ENCODE data around the gene PHF20. TPM values are rescaled to one million over a fixed set of nuclear protein-coding genes. Genes with fewer than 3 reads are reported as not detected.
"Not testable (repeated sequence)": the region's sequence is repeated elsewhere in the genome, so short reads cannot be mapped to it uniquely, and the experiment has no call there.

Gene PHF20
- total RNA-seq, 1 donor from 2014 or later = 35.9 TPM

- intact Hi-C loops (cut with micrococcal nuclease) = loop anchor here (10.0 kb wide), 1 partner anchor 153 kb away; no protein-coding TSS in a partner anchor
- Histone ChIP-seq H3K27me3 (ENCODE audit: low read depth) (no peaks in the 10 kb centered on the region), H3K9me3 (replicated peaks) (no peaks in the 10 kb centered on the region), H3K36me3 (no peaks in the 10 kb centered on the region), H3K4me3 (no peak overlapping the region), H3K27ac (replicated peaks) (peak overlapping the region; percentile 76), H3K4me1 (peaks cover 25% of the 10 kb centered on the region)
- no peak for DNase-seq
- no peak for TF ChIP-seq CTCF (IDR thresholded peaks at IDR 0.05; ENCODE audit: borderline replicate concordance)
Observed at GRCh38 chr20:35887393-35888064, 115.7 kb downstream of the PHF20 start.

DNA sequence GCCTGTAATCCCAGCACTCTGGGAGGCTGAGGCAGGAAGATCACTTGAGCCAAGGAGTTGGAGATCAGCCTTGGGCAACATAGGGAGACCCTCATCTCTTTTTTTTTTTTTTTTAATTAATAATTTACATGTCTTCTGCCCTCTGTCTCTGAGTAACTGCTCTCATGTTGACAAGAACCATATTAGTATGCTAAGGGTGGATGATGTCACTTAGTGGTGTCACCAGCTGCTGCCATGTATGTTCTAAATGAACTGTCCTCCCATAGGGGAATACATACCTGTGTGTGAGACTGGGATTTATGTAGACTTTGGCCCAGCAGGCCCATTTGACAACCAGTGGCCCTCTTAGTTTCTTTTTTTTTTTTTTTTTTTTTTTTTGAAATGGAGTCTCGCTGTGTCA is 116.8 kb downstream of the PHF20 start:
- no peak for TF ChIP-seq CTCF (IDR thresholded peaks at IDR 0.05; ENCODE audit: borderline replicate concordance)
- intact Hi-C loops (cut with micrococcal nuclease) = loop anchor here (10.0 kb wide), 1 partner anchor 154 kb away; no protein-coding TSS in a partner anchor
- H3K36me3 ChIP-seq = no peaks in the 10 kb centered on the region
- H3K27ac ChIP-seq (replicated peaks) = no peak overlapping the region
- no peaks in the 10 kb centered on the region for H3K9me3 ChIP-seq (replicated peaks)
- DNase-seq = no peak
- H3K27me3 ChIP-seq (ENCODE audit: low read depth) = no peaks in the 10 kb centered on the region
- peaks cover 22% of the 10 kb centered on the region for H3K4me1 ChIP-seq
- no peak overlapping the region for H3K4me3 ChIP-seq

- Histone ChIP-seq H3K27me3 (ENCODE audit: low read depth) (no peaks in the 10 kb centered on the region), H3K4me1 (peaks cover 8% of the 10 kb centered on the region), H3K9me3 (replicated peaks) (no peaks in the 10 kb centered on the region), H3K36me3 (no peaks in the 10 kb centered on the region), H3K27ac (replicated peaks) (no peak overlapping the region), H3K4me3 (no peak overlapping the region)
- intact Hi-C loops (cut with micrococcal nuclease) = no loop called here
- TF ChIP-seq CTCF (IDR thresholded peaks at IDR 0.05; ENCODE audit: borderline replicate concordance) = no peak
- DNase-seq = no peak
Observed at GRCh38 chr20:35891375-35891774, 119.6 kb downstream of the PHF20 start.

GRCh38 chr20:35892871-35893270 is 121.1 kb downstream of the PHF20 start:
- H3K9me3 ChIP-seq (replicated peaks) = no peaks in the 10 kb centered on the region
- intact Hi-C loops (cut with micrococcal nuclease) = no loop called here
- no peaks in the 10 kb centered on the region for H3K4me1 ChIP-seq
- no peak for TF ChIP-seq CTCF (IDR thresholded peaks at IDR 0.05; ENCODE audit: borderline replicate concordance)
- no peaks in the 10 kb centered on the region for H3K27me3 ChIP-seq (ENCODE audit: low read depth)
- H3K4me3 ChIP-seq = no peak overlapping the region
- H3K36me3 ChIP-seq = no peaks in the 10 kb centered on the region
- DNase-seq = no peak
- H3K27ac ChIP-seq (replicated peaks) = no peak overlapping the region

GRCh38 chr20:35893942-35894341 is 122.1 kb downstream of the PHF20 start:
- Histone ChIP-seq H3K4me3 (no peak overlapping the region), H3K9me3 (replicated peaks) (no peaks in the 10 kb centered on the region), H3K27ac (replicated peaks) (no peak overlapping the region), H3K27me3 (ENCODE audit: low read depth) (no peaks in the 10 kb centered on the region), H3K4me1 (no peaks in the 10 kb centered on the region), H3K36me3 (no peaks in the 10 kb centered on the region)
- TF ChIP-seq CTCF (IDR thresholded peaks at IDR 0.05; ENCODE audit: borderline replicate concordance) = no peak
- no peak for DNase-seq
- intact Hi-C loops (cut with micrococcal nuclease) = no loop called here

- intact Hi-C loops (cut with micrococcal nuclease); H3K4me3 ChIP-seq; DNase-seq; H3K4me1 ChIP-seq; H3K27me3 ChIP-seq (ENCODE audit: low read depth); H3K9me3 ChIP-seq (replicated peaks); H3K27ac ChIP-seq (replicated peaks): not testable (repeated sequence)
- peaks cover 15% of the 10 kb centered on the region for H3K36me3 ChIP-seq
Observed at GRCh38 chr20:35895516-35895915, 123.7 kb downstream of the PHF20 start.

Measured in left ventricle myocardium inferior (tissue), 1 donor.